GM18499 (cell line): ENCODE results near the gene KRT14.
"Not testable (repeated sequence)": the region's sequence is repeated elsewhere in the genome, so short reads cannot be mapped to it uniquely, and the experiment has no call there.

Experiments
- ATAC-seq: cut with Tn5 transposase; IDR thresholded peaks from one replicate; pipeline ENCODE4 v1.9.1; 2021; ENCODE audit warnings: moderate number of reproducible peaks; ENCODE audit not compliant: insufficient read depth, unreplicated experiment

Gene KRT14

GRCh38 chr17:41580687-41581365 lies 5.9 kb downstream of the KRT14 start:
- ATAC-seq: no peak

- no peak for ATAC-seq
Observed at GRCh38 chr17:41580244-41580575, 6.5 kb downstream of the KRT14 start.

GRCh38 chr17:41579484-41580243 lies 7.0 kb downstream of the KRT14 start:
- ATAC-seq: no peak

GRCh38 chr17:41578971-41579370 lies 7.7 kb downstream of the KRT14 start:
- no peak for ATAC-seq

- ATAC-seq: no peak
Observed at GRCh38 chr17:41578538-41578937, 8.2 kb downstream of the KRT14 start.

- not testable (repeated sequence) for ATAC-seq
Observed at GRCh38 chr17:41576740-41577139, 10.0 kb downstream of the KRT14 start.

- ATAC-seq: no peak
Observed at GRCh38 chr17:41575336-41575735, 11.4 kb downstream of the KRT14 start.

- no peak for ATAC-seq
Observed at GRCh38 chr17:41571561-41572434, 14.9 kb downstream of the KRT14 start, which contains the start of gene KRT9. Gene KRT9, minus strand, starts transcription at chr17:41572059. Its CDS starts 67 bp downstream, at chr17:41571992.

GRCh38 chr17:41567317-41567716 lies 19.4 kb downstream of the KRT14 start:
- no peak for ATAC-seq

GRCh38 chr17:41565338-41565737 lies 21.4 kb downstream of the KRT14 start:
- no peak for ATAC-seq

GRCh38 chr17:41563607-41564170 lies 23.0 kb downstream of the KRT14 start:
- ATAC-seq: no peak

GRCh38 chr17:41561554-41561953 lies 25.1 kb downstream of the KRT14 start:
- no peak for ATAC-seq

GRCh38 chr17:41559548-41559947 lies 27.1 kb downstream of the KRT14 start:
- no peak for ATAC-seq

GRCh38 chr17:41556931-41557330 lies 29.8 kb downstream of the KRT14 start:
- ATAC-seq: no peak

- ATAC-seq: no peak
Observed at GRCh38 chr17:41556306-41556705, 30.4 kb downstream of the KRT14 start.

GRCh38 chr17:41555105-41555887 lies 31.4 kb downstream of the KRT14 start:
- no peak for ATAC-seq

GRCh38 chr17:41553987-41554680 lies 32.6 kb downstream of the KRT14 start:
- ATAC-seq: no peak

- ATAC-seq: no peak
Observed at GRCh38 chr17:41553176-41553575, 33.5 kb downstream of the KRT14 start.

- ATAC-seq: no peak
Observed at GRCh38 chr17:41552455-41552854, 34.2 kb downstream of the KRT14 start.
